Measurements from ENCODE around the gene LRP1B. TPM values are rescaled to one million over a fixed set of nuclear protein-coding genes. Genes with fewer than 3 reads are reported as not detected.

LRP1B gene
- total and polyA plus RNA-seq, 5 donors from 2014 or later, result not detected

- H3K27me3 Mint-ChIP-seq, result no peaks in the 10 kb centered on the region
- H3K27ac Mint-ChIP-seq, result no peak overlapping the region
- Histone ChIP-seq H3K4me3 (ENCODE audit: low read depth, low read length) (no peak overlapping the region), H3K27me3 (ENCODE audit: control insufficient read depth, insufficient read depth, low read length) (no peaks in the 10 kb centered on the region), H3K36me3 (ENCODE audit: control insufficient read depth, insufficient read depth, low read length) (no peaks in the 10 kb centered on the region), H3K9me3 (ENCODE audit: control insufficient read depth in 2 of 2, low read length in 2 of 2) (peaks cover 0 to 3% of the 10 kb centered on the region in 2 experiments), H3K27ac (ENCODE audit: insufficient read depth, low read length, poor library complexity, severe bottlenecking) (no peak overlapping the region), H3K4me1 (ENCODE audit: control insufficient read depth, insufficient read depth, low read length, poor library complexity, severe bottlenecking) (no peaks in the 10 kb centered on the region)
- no peaks in the 10 kb centered on the region for H3K4me1 Mint-ChIP-seq
- H3K9me3 Mint-ChIP-seq, result peaks cover 3 to 27% (median 8%) of the 10 kb centered on the region in 7 donors
- ATAC-seq (ENCODE audit: low read depth in 2 of 2) (no peak), DNase-seq (no peak)
- no peak overlapping the region for H3K4me3 Mint-ChIP-seq
- H3K36me3 Mint-ChIP-seq, result no peaks in the 10 kb centered on the region
Measured at GRCh38 chr2:140275427-140275826, 1855.4 kb downstream of the LRP1B start.

- DNase-seq, result no peak
- Histone ChIP-seq H3K4me3 (ENCODE audit: low read depth, low read length) (no peak overlapping the region), H3K9me3 (ENCODE audit: control insufficient read depth in 2 of 2, low read length in 2 of 2) (no peaks in the 10 kb centered on the region), H3K27ac (ENCODE audit: insufficient read depth, low read length, poor library complexity, severe bottlenecking) (no peak overlapping the region), H3K4me1 (ENCODE audit: control insufficient read depth, insufficient read depth, low read length, poor library complexity, severe bottlenecking) (no peaks in the 10 kb centered on the region), H3K36me3 (ENCODE audit: control insufficient read depth, insufficient read depth, low read length) (no peaks in the 10 kb centered on the region), H3K27me3 (ENCODE audit: control insufficient read depth, insufficient read depth, low read length) (no peaks in the 10 kb centered on the region)
- Mint-ChIP-seq H3K4me1 (no peaks in the 10 kb centered on the region), H3K36me3 (no peaks in the 10 kb centered on the region), H3K27me3 (no peaks in the 10 kb centered on the region), H3K27ac (no peak overlapping the region), H3K9me3 (peaks cover 0 to 24% (median 6%) of the 10 kb centered on the region in 7 donors), H3K4me3 (no peak overlapping the region)
- ATAC-seq (ENCODE audit: low read depth in 2 of 2), result no peak
Measured at GRCh38 chr2:140274891-140275290, 1855.9 kb downstream of the LRP1B start.

DNA sequence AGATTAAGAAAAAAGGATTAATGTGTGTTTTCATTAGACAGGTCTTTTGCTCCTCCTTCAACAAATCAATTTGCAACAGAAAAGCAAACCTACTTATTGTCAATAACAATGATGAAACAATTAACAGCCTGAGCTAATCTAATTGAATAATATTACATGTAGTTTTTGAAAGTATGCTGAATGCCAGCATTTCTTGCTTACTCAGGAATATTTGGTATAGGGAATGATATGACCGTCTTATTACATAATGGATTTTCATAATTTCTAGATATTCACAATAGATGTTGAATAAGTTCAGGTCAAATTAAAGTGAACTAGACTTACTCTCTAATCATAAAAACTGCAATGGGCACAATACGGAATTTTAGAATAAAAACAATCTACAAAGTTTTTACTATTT, 1856.9 kb downstream of the LRP1B start:
- Mint-ChIP-seq H3K9me3 (peaks cover 0 to 21% (median 6%) of the 10 kb centered on the region in 7 donors), H3K27ac (no peak overlapping the region), H3K36me3 (no peaks in the 10 kb centered on the region), H3K4me3 (no peak overlapping the region), H3K27me3 (no peaks in the 10 kb centered on the region), H3K4me1 (no peaks in the 10 kb centered on the region)
- H3K4me3 ChIP-seq (ENCODE audit: low read depth, low read length), result no peak overlapping the region
- DNase-seq, result no peak
- no peaks in the 10 kb centered on the region for H3K27me3 ChIP-seq (ENCODE audit: control insufficient read depth, insufficient read depth, low read length)
- H3K27ac ChIP-seq (ENCODE audit: insufficient read depth, low read length, poor library complexity, severe bottlenecking), result no peak overlapping the region
- ATAC-seq (ENCODE audit: low read depth in 2 of 2), result no peak
- no peaks in the 10 kb centered on the region for H3K9me3 ChIP-seq (ENCODE audit: control insufficient read depth in 2 of 2, low read length in 2 of 2)
- no peaks in the 10 kb centered on the region for H3K36me3 ChIP-seq (ENCODE audit: control insufficient read depth, insufficient read depth, low read length)
- H3K4me1 ChIP-seq (ENCODE audit: control insufficient read depth, insufficient read depth, low read length, poor library complexity, severe bottlenecking), result no peaks in the 10 kb centered on the region

- no peak overlapping the region for H3K4me3 ChIP-seq (ENCODE audit: low read depth, low read length)
- H3K9me3 ChIP-seq (ENCODE audit: control insufficient read depth in 2 of 2, low read length in 2 of 2), result no peaks in the 10 kb centered on the region
- no peak overlapping the region for H3K27ac Mint-ChIP-seq
- peaks cover 0 to 17% (median 5%) of the 10 kb centered on the region in 7 donors for H3K9me3 Mint-ChIP-seq
- no peaks in the 10 kb centered on the region for H3K27me3 Mint-ChIP-seq
- ATAC-seq (ENCODE audit: low read depth in 2 of 2), result no peak
- no peaks in the 10 kb centered on the region for H3K27me3 ChIP-seq (ENCODE audit: control insufficient read depth, insufficient read depth, low read length)
- H3K4me3 Mint-ChIP-seq, result no peak overlapping the region
- no peak for DNase-seq
- no peaks in the 10 kb centered on the region for H3K36me3 Mint-ChIP-seq
- H3K4me1 Mint-ChIP-seq, result no peaks in the 10 kb centered on the region
- no peaks in the 10 kb centered on the region for H3K36me3 ChIP-seq (ENCODE audit: control insufficient read depth, insufficient read depth, low read length)
- no peak overlapping the region for H3K27ac ChIP-seq (ENCODE audit: insufficient read depth, low read length, poor library complexity, severe bottlenecking)
- no peaks in the 10 kb centered on the region for H3K4me1 ChIP-seq (ENCODE audit: control insufficient read depth, insufficient read depth, low read length, poor library complexity, severe bottlenecking)
Measured at GRCh38 chr2:140273408-140273807, 1857.4 kb downstream of the LRP1B start.

GRCh38 chr2:140270224-140270623, 1860.6 kb downstream of the LRP1B start:
- peaks cover 1 to 17% (median 6%) of the 10 kb centered on the region in 7 donors for H3K9me3 Mint-ChIP-seq
- DNase-seq (no peak), ATAC-seq (ENCODE audit: low read depth in 2 of 2) (no peak)
- Histone ChIP-seq H3K36me3 (ENCODE audit: control insufficient read depth, insufficient read depth, low read length) (no peaks in the 10 kb centered on the region), H3K27me3 (ENCODE audit: control insufficient read depth, insufficient read depth, low read length) (no peaks in the 10 kb centered on the region), H3K27ac (ENCODE audit: insufficient read depth, low read length, poor library complexity, severe bottlenecking) (no peak overlapping the region), H3K9me3 (ENCODE audit: control insufficient read depth in 2 of 2, low read length in 2 of 2) (no peaks in the 10 kb centered on the region), H3K4me1 (ENCODE audit: control insufficient read depth, insufficient read depth, low read length, poor library complexity, severe bottlenecking) (no peaks in the 10 kb centered on the region), H3K4me3 (ENCODE audit: low read depth, low read length) (no peak overlapping the region)
- no peak overlapping the region for H3K4me3 Mint-ChIP-seq
- H3K27ac Mint-ChIP-seq, result no peak overlapping the region
- no peaks in the 10 kb centered on the region for H3K27me3 Mint-ChIP-seq
- no peaks in the 10 kb centered on the region for H3K36me3 Mint-ChIP-seq
- H3K4me1 Mint-ChIP-seq, result no peaks in the 10 kb centered on the region

DNA sequence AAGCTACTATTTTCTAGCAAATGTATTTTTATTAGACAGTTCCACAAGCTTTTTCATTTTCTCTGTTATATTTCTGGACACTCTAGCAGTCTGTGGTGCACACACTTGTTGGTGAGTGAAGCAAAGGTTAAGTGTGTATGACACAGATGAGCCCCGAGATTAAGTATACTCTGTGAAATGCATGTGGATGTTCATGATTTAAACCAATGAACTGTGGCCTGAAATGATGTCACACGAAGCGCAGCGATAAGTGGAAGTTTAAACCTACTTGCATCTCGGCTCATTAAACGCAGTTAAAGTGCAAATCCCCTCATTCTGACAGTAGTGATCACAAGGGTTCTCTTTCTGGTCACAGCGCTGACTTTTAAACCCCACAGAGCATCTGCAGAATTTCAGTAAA, 1861.8 kb downstream of the LRP1B start:
- no peaks in the 10 kb centered on the region for H3K27me3 ChIP-seq (ENCODE audit: control insufficient read depth, insufficient read depth, low read length)
- Mint-ChIP-seq H3K27ac (no peak overlapping the region), H3K27me3 (no peaks in the 10 kb centered on the region), H3K9me3 (peaks cover 1 to 14% (median 6%) of the 10 kb centered on the region in 7 donors), H3K4me3 (no peak overlapping the region), H3K4me1 (no peaks in the 10 kb centered on the region), H3K36me3 (no peaks in the 10 kb centered on the region)
- ATAC-seq (ENCODE audit: low read depth in 2 of 2), result no peak
- H3K4me3 ChIP-seq (ENCODE audit: low read depth, low read length), result no peak overlapping the region
- H3K36me3 ChIP-seq (ENCODE audit: control insufficient read depth, insufficient read depth, low read length), result no peaks in the 10 kb centered on the region
- H3K27ac ChIP-seq (ENCODE audit: insufficient read depth, low read length, poor library complexity, severe bottlenecking), result no peak overlapping the region
- no peaks in the 10 kb centered on the region for H3K4me1 ChIP-seq (ENCODE audit: control insufficient read depth, insufficient read depth, low read length, poor library complexity, severe bottlenecking)
- no peaks in the 10 kb centered on the region for H3K9me3 ChIP-seq (ENCODE audit: control insufficient read depth in 2 of 2, low read length in 2 of 2)
- DNase-seq, result no peak

DNA sequence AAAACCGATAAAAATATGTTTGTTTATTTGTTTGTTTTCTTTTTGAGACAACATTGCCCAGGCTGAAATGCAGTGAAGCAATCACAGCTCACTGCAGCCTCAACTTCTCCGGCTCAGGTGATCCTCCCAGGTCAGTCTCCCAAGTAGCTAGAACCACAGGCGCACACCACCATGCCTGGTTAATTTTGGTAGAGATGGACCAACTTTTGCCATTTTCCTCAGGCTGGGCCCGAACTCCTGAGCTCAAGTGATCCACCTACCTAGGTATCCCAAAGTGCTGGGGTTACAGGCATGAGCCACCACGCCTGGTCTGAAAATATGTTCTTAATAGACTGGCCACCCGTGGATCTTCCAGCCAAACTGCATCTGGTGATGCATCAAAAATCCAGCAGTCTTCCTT, 1867.9 kb downstream of the LRP1B start:
- no peak overlapping the region for H3K27ac Mint-ChIP-seq
- DNase-seq (no peak), ATAC-seq (ENCODE audit: low read depth in 2 of 2) (no peak)
- no peak overlapping the region for H3K4me3 Mint-ChIP-seq
- no peak overlapping the region for H3K27ac ChIP-seq (ENCODE audit: insufficient read depth, low read length, poor library complexity, severe bottlenecking)
- no peaks in the 10 kb centered on the region for H3K4me1 ChIP-seq (ENCODE audit: control insufficient read depth, insufficient read depth, low read length, poor library complexity, severe bottlenecking)
- H3K36me3 Mint-ChIP-seq, result no peaks in the 10 kb centered on the region
- peaks cover 0 to 20% (median 11%) of the 10 kb centered on the region in 7 donors for H3K9me3 Mint-ChIP-seq
- no peaks in the 10 kb centered on the region for H3K4me1 Mint-ChIP-seq
- H3K27me3 ChIP-seq (ENCODE audit: control insufficient read depth, insufficient read depth, low read length), result no peaks in the 10 kb centered on the region
- peaks cover 0 to 3% of the 10 kb centered on the region in 2 experiments for H3K9me3 ChIP-seq (ENCODE audit: control insufficient read depth in 2 of 2, low read length in 2 of 2)
- H3K4me3 ChIP-seq (ENCODE audit: low read depth, low read length), result no peak overlapping the region
- no peaks in the 10 kb centered on the region for H3K27me3 Mint-ChIP-seq
- H3K36me3 ChIP-seq (ENCODE audit: control insufficient read depth, insufficient read depth, low read length), result no peaks in the 10 kb centered on the region

DNA sequence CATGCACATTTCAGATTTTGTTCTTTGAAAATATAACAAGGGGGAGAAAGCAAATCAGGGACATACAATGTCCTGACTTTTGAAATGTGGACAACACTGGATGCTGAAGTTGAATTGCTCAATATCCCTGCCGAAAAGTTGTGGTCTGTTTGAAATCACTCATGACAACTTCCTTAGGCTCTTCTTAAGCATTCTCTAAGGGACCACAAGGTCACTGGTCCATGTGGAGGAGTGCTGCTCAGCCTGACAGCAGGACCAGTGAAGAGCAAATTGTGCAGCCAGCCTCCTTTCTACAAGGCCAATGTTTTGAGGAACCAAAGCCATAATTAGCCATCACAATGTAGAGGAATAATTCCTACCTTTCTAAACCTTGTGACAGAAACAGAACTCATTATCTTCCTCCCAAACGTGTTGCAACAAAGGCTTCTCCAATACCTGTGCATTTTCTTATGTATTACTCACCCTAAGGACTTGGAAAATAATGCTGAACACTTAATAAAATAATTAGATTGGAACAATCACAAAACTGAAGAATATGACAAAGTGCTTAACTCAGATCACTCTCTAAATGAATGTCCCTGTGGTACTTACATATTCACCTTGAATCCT, 1873.0 kb downstream of the LRP1B start:
- H3K4me1 ChIP-seq (ENCODE audit: control insufficient read depth, insufficient read depth, low read length, poor library complexity, severe bottlenecking), result no peaks in the 10 kb centered on the region
- no peaks in the 10 kb centered on the region for H3K36me3 ChIP-seq (ENCODE audit: control insufficient read depth, insufficient read depth, low read length)
- Mint-ChIP-seq H3K4me3 (no peak overlapping the region), H3K27ac (no peak overlapping the region), H3K9me3 (peaks cover 0 to 19% (median 4%) of the 10 kb centered on the region in 7 donors), H3K27me3 (no peaks in the 10 kb centered on the region), H3K4me1 (no peaks in the 10 kb centered on the region), H3K36me3 (no peaks in the 10 kb centered on the region)
- H3K9me3 ChIP-seq (ENCODE audit: control insufficient read depth in 2 of 2, low read length in 2 of 2), result peaks cover 0 to 3% of the 10 kb centered on the region in 2 experiments
- H3K4me3 ChIP-seq (ENCODE audit: low read depth, low read length), result no peak overlapping the region
- no peak overlapping the region for H3K27ac ChIP-seq (ENCODE audit: insufficient read depth, low read length, poor library complexity, severe bottlenecking)
- ATAC-seq (ENCODE audit: low read depth in 2 of 2) (no peak), DNase-seq (no peak)
- no peaks in the 10 kb centered on the region for H3K27me3 ChIP-seq (ENCODE audit: control insufficient read depth, insufficient read depth, low read length)

Measured in CD4-positive, CD25-positive, alpha-beta regulatory T cell (primary cell).